Uterus (tissue), 2 donors: ENCODE results near the gene KRTAP12-1.

ENCODE experiments used
- POLR2A ChIP-seq, 2 donors: fragments of 450-650 bp; IDR thresholded peaks; one replicate each; pipeline ENCODE4 v1.6.1; 2016; ENCODE audit warnings: antibody characterized with exemption in 2 of 2, mild to moderate bottlenecking in 1 of 2, moderate library complexity in 1 of 2
- TF ChIP-seq, protein P1 (sequence below), 4 experiments: fragments of 200-600 bp in 2 of 4; fragments of 450-650 bp in 2 of 4; sonication (generic) in 2 of 4; IDR thresholded peaks; one replicate each; pipeline ENCODE4 v1.5.1; 2016 to 2019; ENCODE audit warnings: antibody characterized with exemption in 4 of 4, mild to moderate bottlenecking in 2 of 4, moderate library complexity in 1 of 4

DNA sequence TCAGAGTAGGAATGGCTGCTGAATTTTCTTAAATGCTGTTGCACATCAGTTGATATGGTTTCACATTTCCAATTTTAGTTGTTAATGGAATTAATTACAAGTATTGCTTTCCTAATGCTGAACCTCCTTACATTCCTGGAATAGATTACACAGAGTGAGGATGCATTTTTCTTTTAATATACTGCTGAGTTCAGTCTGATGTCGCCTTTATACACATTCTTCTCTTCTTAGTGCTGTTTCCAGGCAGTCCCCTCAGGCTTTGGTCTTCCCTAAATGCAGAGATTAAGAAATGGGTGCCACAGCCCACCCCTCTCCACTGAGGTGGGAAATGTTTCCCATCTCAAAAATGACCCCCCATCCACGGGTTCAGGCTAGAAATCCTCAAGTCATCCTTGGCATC, 36.1 kb upstream of the KRTAP12-1 start:
- TF ChIP-seq, protein P1, sequence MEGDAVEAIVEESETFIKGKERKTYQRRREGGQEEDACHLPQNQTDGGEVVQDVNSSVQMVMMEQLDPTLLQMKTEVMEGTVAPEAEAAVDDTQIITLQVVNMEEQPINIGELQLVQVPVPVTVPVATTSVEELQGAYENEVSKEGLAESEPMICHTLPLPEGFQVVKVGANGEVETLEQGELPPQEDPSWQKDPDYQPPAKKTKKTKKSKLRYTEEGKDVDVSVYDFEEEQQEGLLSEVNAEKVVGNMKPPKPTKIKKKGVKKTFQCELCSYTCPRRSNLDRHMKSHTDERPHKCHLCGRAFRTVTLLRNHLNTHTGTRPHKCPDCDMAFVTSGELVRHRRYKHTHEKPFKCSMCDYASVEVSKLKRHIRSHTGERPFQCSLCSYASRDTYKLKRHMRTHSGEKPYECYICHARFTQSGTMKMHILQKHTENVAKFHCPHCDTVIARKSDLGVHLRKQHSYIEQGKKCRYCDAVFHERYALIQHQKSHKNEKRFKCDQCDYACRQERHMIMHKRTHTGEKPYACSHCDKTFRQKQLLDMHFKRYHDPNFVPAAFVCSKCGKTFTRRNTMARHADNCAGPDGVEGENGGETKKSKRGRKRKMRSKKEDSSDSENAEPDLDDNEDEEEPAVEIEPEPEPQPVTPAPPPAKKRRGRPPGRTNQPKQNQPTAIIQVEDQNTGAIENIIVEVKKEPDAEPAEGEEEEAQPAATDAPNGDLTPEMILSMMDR (IDR thresholded peaks at IDR 0.05), result no peak
- no peak for TF ChIP-seq POLR2A (IDR thresholded peaks at IDR 0.05)
